K562 (cell line): Measurements from ENCODE around the gene OSBP2. TPM values are rescaled to one million over a fixed set of nuclear protein-coding genes. Genes with fewer than 3 reads are reported as not detected.

Source experiments
- CHD7 ChIP-seq: fragments of 200-600 bp; sonication (generic); IDR thresholded peaks from one replicate; pipeline ENCODE4 v1.6.1; 2012; ENCODE audit warnings: mild to moderate bottlenecking, low read depth, low read length, inconsistent platforms
- HNRNPL ChIP-seq: fragments of 200-400 bp; formaldehyde crosslinking; IDR thresholded peaks from 2 replicates; pipeline ENCODE4 v1.6.1; 2017; ENCODE audit warnings: low read depth, mild to moderate bottlenecking, low read length
- IFI16 ChIP-seq: fragments of 250-450 bp; sonication (Bioruptor Pico); IDR thresholded peaks from 2 replicates; pipeline ENCODE4 v2.1.2; 2022; ENCODE audit warnings: mild to moderate bottlenecking, inconsistent platforms
- MEIS2 ChIP-seq: fragments of 450-650 bp; IDR thresholded peaks from 2 replicates; pipeline ENCODE4 v1.6.1; 2014; ENCODE audit warnings: mild to moderate bottlenecking; ENCODE audit not compliant: partially characterized antibody
- NFE2 ChIP-seq: IDR thresholded peaks from 2 replicates; pipeline ENCODE4 v1.6.1; 2014; ENCODE audit warnings: antibody characterized with exemption, low read depth
- PKNOX1 ChIP-seq: fragments of 450-650 bp; IDR thresholded peaks from 2 replicates; pipeline ENCODE4 v1.6.1; 2016
- RFX5 ChIP-seq: IDR thresholded peaks from 2 replicates; pipeline ENCODE4 v1.6.1; 2011; ENCODE audit warnings: low read depth, mild to moderate bottlenecking, improper control_type of control experiment, low read length
- SPI1 ChIP-seq: IDR thresholded peaks from 2 replicates; pipeline ENCODE4 v1.6.1; 2011; ENCODE audit warnings: low read depth, low read length, control low read depth, borderline replicate concordance
- SRF ChIP-seq, 2 experiments: fragments of 250-450, 450-650 bp in 1 of 2; sonication (Bioruptor Pico) in 1 of 2; sonication (generic) in 1 of 2; formaldehyde crosslinking; IDR thresholded peaks; 2 replicates each; pipeline versions ENCODE4 v1.5.0 to v1.5.1; 2020 to 2022; ENCODE audit warnings: mild to moderate bottlenecking in 1 of 2, missing genetic modification reagents in 1 of 2
- polyA plus RNA-seq, 8 experiments: library from polyadenylated mRNA; depleted of rRNA in 4 of 8; stranded (reverse) in 5 of 8; unstranded in 3 of 8; fragments of >200 nt; fragmentation: Nextera tagmentation in 2 of 8; fragmentation: Illumina TruSeq in 1 of 8; extraction: Ambion mirVana in 2 of 8; extraction: Trizol in 1 of 8; gene quantifications; 2 replicates each; pipeline versions ENCODE4 v1.2.1 to v1.2.3, GENCODE V29; 2011 to 2014; ENCODE audit warnings: inconsistent platforms in 1 of 8, missing spikeins in 1 of 8
- total RNA-seq, 7 experiments: library from RNA; depleted of rRNA in 6 of 7; stranded (reverse); fragments of >200 nt in 6 of 7; fragmentation: Illumina TruSeq in 2 of 7; extraction: Trizol in 2 of 7; gene quantifications; 2 replicates each; pipeline versions ENCODE4 v1.2.1 to v1.2.3, GENCODE V29; 2011 to 2021; ENCODE audit warnings: low replicate concordance in 1 of 7
- TF ChIP-seq, protein P1 (sequence below): fragments of 200-800 bp; sonication (Bioruptor generic); IDR thresholded peaks from 2 replicates; pipeline ENCODE4 v1.6.1; 2016; ENCODE audit warnings: missing genetic modification characterization, missing compliant biosample characterization

OSBP2 gene
- total and polyA plus RNA-seq, 9 of the 15 experiments (the other 6 are each of a cell fraction or from before 2014, with no cell fraction given), result 0.52 to 29.5 (median 21.6) TPM

DNA sequence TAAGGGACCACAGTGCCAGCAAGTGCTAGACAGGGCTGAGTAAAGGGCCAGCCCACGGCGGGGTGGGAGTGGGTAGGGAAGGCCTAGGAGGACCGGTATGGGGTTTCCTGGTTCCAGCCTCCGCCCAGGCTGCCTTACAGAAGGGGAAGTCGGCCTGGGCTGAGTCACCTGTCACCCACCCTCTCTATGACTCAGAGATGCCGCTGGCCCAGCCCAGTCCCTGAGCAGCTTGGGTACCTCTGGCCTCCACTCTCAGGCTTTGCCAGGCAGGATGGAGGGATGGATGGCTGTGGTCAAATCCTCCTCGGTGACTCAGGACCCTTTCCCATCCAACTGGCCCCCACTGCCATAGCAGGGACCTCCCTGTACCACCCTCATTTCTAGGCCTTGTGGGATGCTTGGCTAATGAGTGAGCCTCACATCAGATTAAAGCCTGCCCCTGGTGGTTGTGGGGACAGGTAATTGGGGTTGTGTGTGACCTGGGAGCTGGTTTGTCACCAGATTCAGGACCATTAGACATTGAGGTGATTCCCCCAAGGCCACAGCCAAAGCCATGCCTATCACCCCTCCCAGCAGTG lies 45.2 kb upstream of the OSBP2 start (continued):
- TF ChIP-seq PKNOX1, result peak; percentile 33; the same call in 1 of the 2 replicates
- TF ChIP-seq NFE2, result 0 out of 2 replicates have a peak, but pooled peaks have one; percentile 53
- TF ChIP-seq SPI1, result peak; percentile 92
- no peak for TF ChIP-seq CHD7
- TF ChIP-seq IFI16, result no peak
- TF ChIP-seq, protein P1, sequence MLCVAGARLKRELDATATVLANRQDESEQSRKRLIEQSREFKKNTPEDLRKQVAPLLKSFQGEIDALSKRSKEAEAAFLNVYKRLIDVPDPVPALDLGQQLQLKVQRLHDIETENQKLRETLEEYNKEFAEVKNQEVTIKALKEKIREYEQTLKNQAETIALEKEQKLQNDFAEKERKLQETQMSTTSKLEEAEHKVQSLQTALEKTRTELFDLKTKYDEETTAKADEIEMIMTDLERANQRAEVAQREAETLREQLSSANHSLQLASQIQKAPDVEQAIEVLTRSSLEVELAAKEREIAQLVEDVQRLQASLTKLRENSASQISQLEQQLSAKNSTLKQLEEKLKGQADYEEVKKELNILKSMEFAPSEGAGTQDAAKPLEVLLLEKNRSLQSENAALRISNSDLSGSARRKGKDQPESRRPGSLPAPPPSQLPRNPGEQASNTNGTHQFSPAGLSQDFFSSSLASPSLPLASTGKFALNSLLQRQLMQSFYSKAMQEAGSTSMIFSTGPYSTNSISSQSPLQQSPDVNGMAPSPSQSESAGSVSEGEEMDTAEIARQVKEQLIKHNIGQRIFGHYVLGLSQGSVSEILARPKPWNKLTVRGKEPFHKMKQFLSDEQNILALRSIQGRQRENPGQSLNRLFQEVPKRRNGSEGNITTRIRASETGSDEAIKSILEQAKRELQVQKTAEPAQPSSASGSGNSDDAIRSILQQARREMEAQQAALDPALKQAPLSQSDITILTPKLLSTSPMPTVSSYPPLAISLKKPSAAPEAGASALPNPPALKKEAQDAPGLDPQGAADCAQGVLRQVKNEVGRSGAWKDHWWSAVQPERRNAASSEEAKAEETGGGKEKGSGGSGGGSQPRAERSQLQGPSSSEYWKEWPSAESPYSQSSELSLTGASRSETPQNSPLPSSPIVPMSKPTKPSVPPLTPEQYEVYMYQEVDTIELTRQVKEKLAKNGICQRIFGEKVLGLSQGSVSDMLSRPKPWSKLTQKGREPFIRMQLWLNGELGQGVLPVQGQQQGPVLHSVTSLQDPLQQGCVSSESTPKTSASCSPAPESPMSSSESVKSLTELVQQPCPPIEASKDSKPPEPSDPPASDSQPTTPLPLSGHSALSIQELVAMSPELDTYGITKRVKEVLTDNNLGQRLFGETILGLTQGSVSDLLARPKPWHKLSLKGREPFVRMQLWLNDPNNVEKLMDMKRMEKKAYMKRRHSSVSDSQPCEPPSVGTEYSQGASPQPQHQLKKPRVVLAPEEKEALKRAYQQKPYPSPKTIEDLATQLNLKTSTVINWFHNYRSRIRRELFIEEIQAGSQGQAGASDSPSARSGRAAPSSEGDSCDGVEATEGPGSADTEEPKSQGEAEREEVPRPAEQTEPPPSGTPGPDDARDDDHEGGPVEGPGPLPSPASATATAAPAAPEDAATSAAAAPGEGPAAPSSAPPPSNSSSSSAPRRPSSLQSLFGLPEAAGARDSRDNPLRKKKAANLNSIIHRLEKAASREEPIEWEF (CRISPR knock-in tag), result no peak
- peak; percentile 18 for TF ChIP-seq MEIS2
- TF ChIP-seq HNRNPL, result no peak
- TF ChIP-seq SRF (CRISPR knock-in tag; IDR thresholded peaks at IDR 0.05), result no peak
- TF ChIP-seq RFX5, result no peak
